SU-DHL-6 (cell line): Measurements from ENCODE around the gene PTBP3.

Experiments
- H2AFZ ChIP-seq: fragments of 200-600 bp; sonication (generic); 2 replicates; pipeline ENCODE4 v1.6.1; 2014; ENCODE audit warnings: low read depth, mild to moderate bottlenecking, moderate library complexity, mixed read lengths, antibody characterized with exemption, low read length; ENCODE audit not compliant: severe bottlenecking
- H3F3A ChIP-seq: fragments of 200-600 bp; shearing (Covaris generic); 2 replicates; pipeline ENCODE4 v1.6.0; 2016; ENCODE audit warnings: antibody characterized with exemption, mild to moderate bottlenecking; ENCODE audit not compliant: insufficient read depth
- H3K27ac ChIP-seq: fragments of 200-600 bp; sonication (generic); 2 replicates; pipeline ENCODE4 v1.5.1; 2016; ENCODE audit warnings: low read depth, mild to moderate bottlenecking, low read length, moderate library complexity, mixed read lengths
- H3K27me3 ChIP-seq: fragments of 200-600 bp; sonication (generic), shearing (Covaris generic); 2 replicates; pipeline ENCODE4 v1.6.0; 2014; ENCODE audit warnings: mild to moderate bottlenecking, low read length
- H3K36me3 ChIP-seq: fragments of 200-600 bp; sonication (generic); 2 replicates; pipeline ENCODE4 v1.6.1; 2014; ENCODE audit warnings: mild to moderate bottlenecking, low read length, mixed read lengths
- H3K4me2 ChIP-seq: fragments of 300-600, 200-600 bp; shearing (Covaris generic), sonication (generic); 2 replicates; pipeline ENCODE4 v1.6.0; 2014; ENCODE audit warnings: low read length, low read depth, mild to moderate bottlenecking; ENCODE audit not compliant: poor library complexity, severe bottlenecking
- H3K4me3 ChIP-seq: fragments of 200-600 bp; sonication (generic); 2 replicates; pipeline ENCODE4 v1.5.1; 2014; ENCODE audit warnings: antibody characterized with exemption, low read length, mild to moderate bottlenecking, mixed read lengths; ENCODE audit not compliant: insufficient read depth, poor library complexity, severe bottlenecking
- H3K79me2 ChIP-seq: fragments of 200-600 bp; sonication (generic); 2 replicates; pipeline ENCODE4 v1.6.1; 2014; ENCODE audit warnings: mild to moderate bottlenecking, low read length, moderate library complexity; ENCODE audit not compliant: insufficient read depth
- H3K9ac ChIP-seq: fragments of 200-600 bp; sonication (generic); 2 replicates; pipeline ENCODE4 v1.7.0; 2014; ENCODE audit warnings: mild to moderate bottlenecking, low read length
- H3K9me2 ChIP-seq: fragments of 200-600 bp; sonication (generic); replicated peaks from 2 replicates; pipeline ENCODE4 v1.6.1; 2014; ENCODE audit warnings: low read length; ENCODE audit not compliant: insufficient read depth
- H3K9me3 ChIP-seq: fragments of 200-600 bp; sonication (generic); 2 replicates; pipeline ENCODE4 v1.6.1; 2014; ENCODE audit warnings: low read length, mixed read lengths; ENCODE audit not compliant: insufficient read depth
- H4K20me1 ChIP-seq: fragments of 200-600 bp; sonication (generic); 2 replicates; pipeline ENCODE4 v1.6.1; 2014; ENCODE audit warnings: low read depth, mild to moderate bottlenecking, antibody characterized with exemption, low read length, moderate library complexity, mixed read lengths
- CTCF ChIP-seq: fragments of 200-600 bp; sonication (generic); IDR thresholded peaks from one replicate; pipeline ENCODE4 v1.5.1; 2017; ENCODE audit warnings: antibody characterized with exemption, mild to moderate bottlenecking, low read length, moderate library complexity; ENCODE audit not compliant: insufficient read depth, poor library complexity, severe bottlenecking
- EZH2phosphoT487 ChIP-seq: fragments of 200-600 bp; sonication (generic), shearing (Covaris generic); conservative IDR thresholded peaks from 2 replicates; pipeline ENCODE4 v1.6.1; 2018; ENCODE audit warnings: mild to moderate bottlenecking, antibody characterized with exemption, low read length, moderate library complexity, mixed read lengths

Gene PTBP3

GRCh38 chr9:112173489-112174221 lies 159.8 kb downstream of the PTBP3 start:
- H3K9me2 ChIP-seq = no peaks in the 10 kb centered on the region
- no peaks in the 10 kb centered on the region for H3F3A ChIP-seq
- peak overlapping the region; percentile 71 for H3K4me2 ChIP-seq
- no peaks in the 10 kb centered on the region for H3K79me2 ChIP-seq
- no peak overlapping the region for H3K27ac ChIP-seq
- no peaks in the 10 kb centered on the region for H4K20me1 ChIP-seq
- no peaks in the 10 kb centered on the region for H3K27me3 ChIP-seq
- H3K4me3 ChIP-seq = no peak overlapping the region
- H3K9me3 ChIP-seq = no peaks in the 10 kb centered on the region
- H2AFZ ChIP-seq = no peak overlapping the region
- TF ChIP-seq EZH2phosphoT487 = no peak
- TF ChIP-seq CTCF = no peak
- no peaks in the 10 kb centered on the region for H3K36me3 ChIP-seq
- H3K9ac ChIP-seq = no peak overlapping the region

- Histone ChIP-seq H3K36me3 (no peaks in the 10 kb centered on the region), H3K4me2 (no peak overlapping the region), H2AFZ (no peak overlapping the region), H3K79me2 (no peaks in the 10 kb centered on the region), H3F3A (no peaks in the 10 kb centered on the region), H3K9me2 (no peaks in the 10 kb centered on the region), H3K4me3 (no peak overlapping the region), H3K9me3 (no peaks in the 10 kb centered on the region), H4K20me1 (no peaks in the 10 kb centered on the region), H3K9ac (no peak overlapping the region), H3K27ac (no peak overlapping the region), H3K27me3 (no peaks in the 10 kb centered on the region)
- TF ChIP-seq EZH2phosphoT487 (no peak), CTCF (no peak)
Measured at GRCh38 chr9:112170968-112171367, 162.5 kb downstream of the PTBP3 start.

- Histone ChIP-seq H4K20me1 (no peaks in the 10 kb centered on the region), H3K4me3 (no peak overlapping the region), H3F3A (no peaks in the 10 kb centered on the region), H3K9me2 (no peaks in the 10 kb centered on the region), H2AFZ (no peak overlapping the region), H3K79me2 (no peaks in the 10 kb centered on the region), H3K9me3 (no peaks in the 10 kb centered on the region), H3K9ac (no peak overlapping the region), H3K36me3 (no peaks in the 10 kb centered on the region), H3K27me3 (no peaks in the 10 kb centered on the region), H3K27ac (no peak overlapping the region), H3K4me2 (no peak overlapping the region)
- TF ChIP-seq EZH2phosphoT487 = no peak
- TF ChIP-seq CTCF = no peak
Measured at GRCh38 chr9:112170235-112170634, 163.2 kb downstream of the PTBP3 start.
